ENCODE data around the gene DDX41.

The DDX41 gene

DNA sequence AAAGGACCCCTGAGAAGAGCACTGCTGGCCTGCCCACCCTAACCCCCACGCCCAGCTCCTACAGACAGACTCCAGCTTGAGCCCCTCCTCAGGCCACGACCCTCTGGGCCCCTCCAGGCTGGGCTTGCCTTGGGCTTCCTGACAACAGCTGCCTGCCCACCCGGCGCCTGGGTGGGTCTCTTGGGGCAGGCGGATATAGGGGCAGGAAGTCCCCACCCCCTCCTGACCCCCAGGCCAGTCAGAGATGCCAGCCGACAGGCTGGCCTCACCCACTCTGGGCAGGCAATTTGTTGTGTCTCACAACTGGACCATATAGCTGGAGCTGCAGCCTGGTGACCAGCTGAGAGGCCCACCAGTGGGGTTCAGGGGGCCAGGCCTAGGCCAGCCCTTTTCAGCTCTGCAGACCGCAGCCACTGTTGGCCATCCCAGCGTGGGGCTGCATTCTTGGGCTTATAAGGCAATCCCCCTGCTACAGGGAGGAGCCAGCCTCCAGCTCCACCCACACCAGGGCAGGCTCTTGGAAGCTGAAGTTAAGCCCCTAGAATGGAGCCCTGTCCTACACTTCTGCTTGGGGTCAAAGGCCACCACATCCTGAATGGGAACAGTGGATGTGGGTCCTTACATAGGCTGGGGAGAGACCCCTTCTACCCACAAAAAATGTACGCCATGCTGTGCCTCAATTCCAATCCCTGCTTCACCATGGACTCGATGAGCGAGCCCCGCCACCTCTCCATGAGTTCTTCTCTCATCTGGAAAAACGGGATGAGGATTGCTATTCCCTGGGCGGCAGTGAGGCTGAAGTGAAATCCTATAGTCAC, 21.3 kb downstream of the DDX41 start:
- H3K9ac ChIP-seq (ENCODE audit: low read depth, low read length, poor library complexity, severe bottlenecking): peak overlapping the region; percentile 92
- H3K79me2 ChIP-seq (ENCODE audit: insufficient read depth, low read length): peaks cover 36% of the 10 kb centered on the region; the same call in 1 of the 2 replicates

DNA sequence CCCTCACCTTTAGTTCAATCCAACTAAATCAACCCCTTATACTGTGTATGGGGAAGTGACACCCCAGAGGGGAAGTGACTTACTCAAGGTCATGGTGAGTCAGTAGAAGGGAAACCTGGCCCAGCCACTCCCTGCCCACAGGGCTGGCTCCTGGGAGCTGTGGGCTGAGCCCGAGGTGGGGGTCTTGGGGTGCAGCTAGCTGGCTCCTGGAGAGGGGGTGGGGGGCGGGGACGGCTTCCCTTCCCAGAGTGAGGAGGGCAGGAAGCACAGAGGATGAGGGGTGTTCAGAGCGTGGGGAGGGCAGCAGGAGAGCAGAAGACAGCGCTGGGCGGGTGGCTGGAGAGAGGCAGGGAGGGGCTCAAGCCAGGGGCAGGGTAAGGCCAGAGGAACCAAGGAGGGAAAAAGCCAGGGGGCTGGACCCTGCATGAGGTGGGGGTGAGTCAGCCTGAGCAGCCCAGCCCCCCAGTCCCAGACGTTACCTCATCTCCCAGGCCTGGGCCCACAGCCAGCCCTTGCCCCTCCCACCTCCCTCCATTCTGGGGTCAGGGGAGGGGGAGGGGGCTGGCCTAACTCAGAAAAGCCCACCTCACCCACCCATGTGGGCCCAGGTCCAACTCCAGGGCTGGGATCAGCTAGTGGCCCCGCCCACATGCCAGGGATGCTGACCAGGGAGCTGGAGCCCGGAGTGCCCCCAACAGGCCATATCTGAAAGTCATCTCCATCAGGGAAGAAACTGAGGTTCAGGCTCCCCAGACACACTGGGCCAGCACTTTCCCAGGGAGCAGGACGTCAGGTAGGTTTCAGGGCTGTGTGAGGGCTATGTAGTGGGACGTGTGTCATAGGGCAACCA, 22.2 kb downstream of the DDX41 start:
- no peaks in the 10 kb centered on the region for H3K27me3 ChIP-seq (ENCODE audit: insufficient read depth, low read length, poor library complexity, severe bottlenecking)
- H3K79me2 ChIP-seq (ENCODE audit: insufficient read depth, low read length): peaks cover 36% of the 10 kb centered on the region; the same call in 1 of the 2 replicates
- peak overlapping the region; percentile 93 for H3K4me2 ChIP-seq (ENCODE audit: low read depth, low read length, poor library complexity, severe bottlenecking)
- no peak overlapping the region for H2AFZ ChIP-seq (ENCODE audit: low read length)
- TF ChIP-seq EZH2phosphoT487 (IDR thresholded peaks at IDR 0.05; ENCODE audit: borderline replicate concordance): no peak
- peak; percentile 35; the same call in 1 of the 2 replicates for TF ChIP-seq CTCF (conservative IDR thresholded peaks at IDR 0.05; ENCODE audit: low read length)
- H4K20me1 ChIP-seq (ENCODE audit: insufficient read depth, low read length, poor library complexity, severe bottlenecking): peaks cover 13% of the 10 kb centered on the region
- peak overlapping the region; percentile 92 for H3K9ac ChIP-seq (ENCODE audit: low read depth, low read length, poor library complexity, severe bottlenecking)
- H3K9me3 ChIP-seq (ENCODE audit: insufficient read depth, low read depth, low read length): no peaks in the 10 kb centered on the region
- H3K9me2 ChIP-seq (replicated peaks; ENCODE audit: low read depth, low read length): no peaks in the 10 kb centered on the region
- H3K36me3 ChIP-seq (ENCODE audit: insufficient read depth, low read length): no peaks in the 10 kb centered on the region; the same call in 1 of the 2 replicates
- H3F3A ChIP-seq (ENCODE audit: low read depth): no peaks in the 10 kb centered on the region
- peaks cover 5% of the 10 kb centered on the region for H3K4me1 ChIP-seq (ENCODE audit: insufficient read depth, low read length, poor library complexity, severe bottlenecking)
- peak overlapping the region; percentile 82 for H3K4me3 ChIP-seq (ENCODE audit: low read length, poor library complexity, severe bottlenecking)

More for the DNA sequence above, 21.3 kb downstream of the DDX41 start:
- Histone ChIP-seq H3K9me3 (ENCODE audit: insufficient read depth, low read depth, low read length) (no peaks in the 10 kb centered on the region), H3K4me2 (ENCODE audit: low read depth, low read length, poor library complexity, severe bottlenecking) (peak overlapping the region; percentile 93), H4K20me1 (ENCODE audit: insufficient read depth, low read length, poor library complexity, severe bottlenecking) (peaks cover 13% of the 10 kb centered on the region), H3K4me1 (ENCODE audit: insufficient read depth, low read length, poor library complexity, severe bottlenecking) (peaks cover 5% of the 10 kb centered on the region), H3F3A (ENCODE audit: low read depth) (no peaks in the 10 kb centered on the region), H3K9me2 (replicated peaks; ENCODE audit: low read depth, low read length) (no peaks in the 10 kb centered on the region), H2AFZ (ENCODE audit: low read length) (no peak overlapping the region), H3K27me3 (ENCODE audit: insufficient read depth, low read length, poor library complexity, severe bottlenecking) (no peaks in the 10 kb centered on the region), H3K36me3 (ENCODE audit: insufficient read depth, low read length) (no peaks in the 10 kb centered on the region; the same call in 1 of the 2 replicates), H3K4me3 (ENCODE audit: low read length, poor library complexity, severe bottlenecking) (peak overlapping the region; percentile 82)
- TF ChIP-seq EZH2phosphoT487 (IDR thresholded peaks at IDR 0.05; ENCODE audit: borderline replicate concordance) (no peak), CTCF (conservative IDR thresholded peaks at IDR 0.05; ENCODE audit: low read length) (no peak)

GRCh38 chr5:177493795-177494345, 22.9 kb downstream of the DDX41 start:
- TF ChIP-seq EZH2phosphoT487 (IDR thresholded peaks at IDR 0.05; ENCODE audit: borderline replicate concordance) (no peak), CTCF (conservative IDR thresholded peaks at IDR 0.05; ENCODE audit: low read length) (no peak)
- Histone ChIP-seq H3K4me2 (ENCODE audit: low read depth, low read length, poor library complexity, severe bottlenecking) (peak overlapping the region; percentile 93), H3K27me3 (ENCODE audit: insufficient read depth, low read length, poor library complexity, severe bottlenecking) (no peaks in the 10 kb centered on the region), H3K9me3 (ENCODE audit: insufficient read depth, low read depth, low read length) (no peaks in the 10 kb centered on the region), H3K9ac (ENCODE audit: low read depth, low read length, poor library complexity, severe bottlenecking) (no peak overlapping the region), H3F3A (ENCODE audit: low read depth) (no peaks in the 10 kb centered on the region), H2AFZ (ENCODE audit: low read length) (no peak overlapping the region), H3K4me1 (ENCODE audit: insufficient read depth, low read length, poor library complexity, severe bottlenecking) (peaks cover 5% of the 10 kb centered on the region), H3K79me2 (ENCODE audit: insufficient read depth, low read length) (peaks cover 36% of the 10 kb centered on the region; the same call in 1 of the 2 replicates), H3K36me3 (ENCODE audit: insufficient read depth, low read length) (no peaks in the 10 kb centered on the region; the same call in 1 of the 2 replicates), H3K9me2 (replicated peaks; ENCODE audit: low read depth, low read length) (no peaks in the 10 kb centered on the region), H3K4me3 (ENCODE audit: low read length, poor library complexity, severe bottlenecking) (no peak overlapping the region), H4K20me1 (ENCODE audit: insufficient read depth, low read length, poor library complexity, severe bottlenecking) (peaks cover 13% of the 10 kb centered on the region)
